ENCODE results near the gene MED29.

Gene MED29

GRCh38 chr19:39417463-39418181 lies 26.4 kb downstream of the MED29 start:
- H3K4me3 ChIP-seq: no peak overlapping the region
- H3K27ac ChIP-seq: no peak overlapping the region

DNA sequence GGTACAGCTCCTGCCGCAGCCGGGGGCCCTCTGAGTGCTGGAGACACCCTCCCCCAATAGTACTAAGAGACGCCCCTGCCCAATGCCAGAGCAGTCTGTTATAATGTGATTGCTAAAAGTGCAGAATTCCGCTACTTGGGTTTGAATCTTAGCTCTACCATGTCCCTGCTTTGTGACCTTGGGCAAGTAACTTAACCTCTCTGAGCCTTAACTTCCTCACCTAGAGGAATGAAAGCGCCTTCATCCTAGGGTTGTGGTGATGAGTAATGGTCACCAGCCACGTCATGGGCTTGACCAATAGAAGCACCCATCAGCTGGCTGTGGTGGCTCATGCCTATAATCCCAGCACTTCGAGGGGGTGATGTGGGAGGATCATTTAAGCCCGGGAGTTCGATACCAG lies 27.8 kb downstream of the MED29 start:
- no peak overlapping the region for H3K4me3 ChIP-seq
- no peak overlapping the region for H3K27ac ChIP-seq

- Histone ChIP-seq H3K4me3 (no peak overlapping the region), H3K27ac (no peak overlapping the region)
These were observed 29.6 kb downstream of the MED29 start for GRCh38 chr19:39420769-39421168.

DNA sequence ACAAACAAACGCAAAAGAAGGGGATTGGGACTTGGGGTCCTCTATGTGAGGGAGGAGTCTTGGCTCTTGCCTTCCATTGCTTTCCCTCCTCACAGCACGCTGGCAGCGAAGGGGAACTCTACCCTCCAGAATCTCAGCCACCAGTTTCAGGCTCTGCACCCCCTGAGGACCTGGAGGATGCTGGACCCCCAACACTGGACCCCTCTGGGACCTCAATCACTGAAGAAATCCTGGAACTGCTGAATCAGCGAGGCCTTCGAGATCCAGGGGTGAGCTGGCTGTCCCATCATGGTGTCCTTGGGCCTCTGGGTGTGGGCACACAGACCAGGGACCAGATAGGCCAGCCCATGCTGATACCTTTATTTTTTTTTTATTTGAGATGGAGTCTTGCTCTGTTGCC lies 30.8 kb downstream of the MED29 start:
- Histone ChIP-seq H3K27ac (no peak overlapping the region), H3K4me3 (no peak overlapping the region)

GRCh38 chr19:39423258-39424086 lies 32.3 kb downstream of the MED29 start:
- Histone ChIP-seq H3K4me3 (no peak overlapping the region), H3K27ac (no peak overlapping the region)

DNA sequence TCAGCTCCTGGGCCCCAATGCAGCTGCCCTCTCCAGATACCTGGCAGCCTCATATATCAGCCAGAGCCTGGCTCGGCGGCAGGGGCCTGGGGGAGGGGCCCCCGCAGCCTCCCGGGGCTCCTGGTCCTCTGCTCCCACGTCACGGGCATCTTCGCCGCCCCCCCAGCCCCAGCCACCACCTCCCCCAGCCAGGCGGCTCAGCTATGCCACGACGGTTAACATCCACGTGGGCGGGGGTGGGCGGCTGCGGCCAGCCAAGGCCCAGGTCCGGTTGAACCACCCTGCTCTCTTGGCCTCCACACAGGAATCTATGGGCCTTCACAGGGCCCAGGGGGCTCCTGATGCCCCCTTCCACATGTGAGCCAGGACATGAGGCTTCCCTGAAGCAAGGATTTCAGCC lies 33.8 kb downstream of the MED29 start:
- H3K27ac ChIP-seq: no peak overlapping the region

GRCh38 chr19:39425744-39426143 lies 34.6 kb downstream of the MED29 start:
- no peak overlapping the region for H3K27ac ChIP-seq
- H3K4me3 ChIP-seq: no peak overlapping the region

More for the DNA sequence above, 33.8 kb downstream of the MED29 start:
- no peak overlapping the region for H3K4me3 ChIP-seq

GRCh38 chr19:39426170-39426569 lies 35.0 kb downstream of the MED29 start:
- H3K27ac ChIP-seq: no peak overlapping the region

GRCh38 chr19:39427707-39428106 lies 36.5 kb downstream of the MED29 start:
- H3K27ac ChIP-seq: peak overlapping the region in 2 of 21 experiments; percentile 65 to 84

More at GRCh38 chr19:39426170-39426569, 35.0 kb downstream of the MED29 start:
- no peak overlapping the region for H3K4me3 ChIP-seq

GRCh38 chr19:39428283-39429112 lies 37.3 kb downstream of the MED29 start:
- Histone ChIP-seq H3K27ac (peak overlapping the region in 20 of 21 experiments; percentile 14 to 85 (median 66)), H3K4me3 (no peak overlapping the region)

More at GRCh38 chr19:39427707-39428106, 36.5 kb downstream of the MED29 start:
- H3K4me3 ChIP-seq: no peak overlapping the region

- Histone ChIP-seq H3K4me3 (no peak overlapping the region), H3K27ac (peak overlapping the region; percentile 43 to 98 (median 82))
These were observed 39.8 kb downstream of the MED29 start for GRCh38 chr19:39430675-39431593.

- Histone ChIP-seq H3K27ac (peak overlapping the region in 3 of 21 experiments; percentile 39 to 98 (median 85)), H3K4me3 (no peak overlapping the region)
These were observed 41.5 kb downstream of the MED29 start for GRCh38 chr19:39432677-39433025.

GRCh38 chr19:39433480-39434079 lies 42.4 kb downstream of the MED29 start:
- no peak overlapping the region for H3K4me3 ChIP-seq
- H3K27ac ChIP-seq: peak overlapping the region in 11 of 21 experiments; percentile 16 to 98 (median 90)

DNA sequence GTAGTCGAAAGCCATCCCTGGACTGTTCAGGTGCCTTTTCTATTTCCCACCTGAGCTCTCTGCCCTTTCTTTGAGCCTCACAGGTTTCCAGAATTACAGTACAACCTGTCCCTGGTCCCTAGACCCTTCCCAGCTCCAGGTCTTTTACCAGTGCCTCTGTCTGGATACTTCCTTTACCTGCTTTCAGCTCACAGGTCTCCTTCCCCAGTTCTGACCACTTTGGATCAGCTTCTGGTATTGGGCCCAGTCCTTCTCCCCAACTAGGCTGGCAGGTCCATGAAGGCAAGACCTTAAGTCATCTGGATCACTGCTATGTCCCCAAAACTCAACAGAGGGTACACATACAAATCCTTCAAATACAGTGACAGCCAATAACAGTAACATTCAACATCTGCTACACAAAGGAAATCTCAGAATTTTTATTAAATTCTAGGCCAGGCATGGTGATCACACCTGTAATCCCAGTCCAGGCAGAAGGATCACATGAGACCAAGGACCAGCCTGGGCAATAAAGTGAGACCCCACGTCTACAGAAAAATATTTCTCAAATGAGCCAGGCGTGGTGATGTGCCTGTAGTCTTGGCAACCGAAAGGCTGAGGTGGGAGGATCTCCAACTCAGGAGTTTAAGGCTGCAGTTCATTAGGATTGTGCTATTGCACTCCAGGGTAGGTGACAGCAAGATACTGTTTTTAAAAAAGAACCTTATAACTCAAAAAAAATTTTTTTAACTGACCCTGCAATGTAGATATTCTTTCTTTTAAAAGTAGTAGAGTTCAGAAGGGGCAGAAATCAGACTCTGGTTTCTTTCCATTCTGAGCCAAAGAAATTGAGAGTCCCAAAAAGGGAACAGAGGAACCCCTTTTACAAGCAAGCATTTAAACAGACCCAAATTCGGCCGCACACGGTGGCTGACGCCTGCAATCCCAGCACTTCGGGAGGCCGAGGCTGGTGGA lies 43.2 kb downstream of the MED29 start:
- H3K4me3 ChIP-seq: peak overlapping the region; percentile 61 to 99 (median 88)
- H3K27ac ChIP-seq: peak overlapping the region in 16 of 21 experiments; percentile 16 to 98 (median 93)

DNA sequence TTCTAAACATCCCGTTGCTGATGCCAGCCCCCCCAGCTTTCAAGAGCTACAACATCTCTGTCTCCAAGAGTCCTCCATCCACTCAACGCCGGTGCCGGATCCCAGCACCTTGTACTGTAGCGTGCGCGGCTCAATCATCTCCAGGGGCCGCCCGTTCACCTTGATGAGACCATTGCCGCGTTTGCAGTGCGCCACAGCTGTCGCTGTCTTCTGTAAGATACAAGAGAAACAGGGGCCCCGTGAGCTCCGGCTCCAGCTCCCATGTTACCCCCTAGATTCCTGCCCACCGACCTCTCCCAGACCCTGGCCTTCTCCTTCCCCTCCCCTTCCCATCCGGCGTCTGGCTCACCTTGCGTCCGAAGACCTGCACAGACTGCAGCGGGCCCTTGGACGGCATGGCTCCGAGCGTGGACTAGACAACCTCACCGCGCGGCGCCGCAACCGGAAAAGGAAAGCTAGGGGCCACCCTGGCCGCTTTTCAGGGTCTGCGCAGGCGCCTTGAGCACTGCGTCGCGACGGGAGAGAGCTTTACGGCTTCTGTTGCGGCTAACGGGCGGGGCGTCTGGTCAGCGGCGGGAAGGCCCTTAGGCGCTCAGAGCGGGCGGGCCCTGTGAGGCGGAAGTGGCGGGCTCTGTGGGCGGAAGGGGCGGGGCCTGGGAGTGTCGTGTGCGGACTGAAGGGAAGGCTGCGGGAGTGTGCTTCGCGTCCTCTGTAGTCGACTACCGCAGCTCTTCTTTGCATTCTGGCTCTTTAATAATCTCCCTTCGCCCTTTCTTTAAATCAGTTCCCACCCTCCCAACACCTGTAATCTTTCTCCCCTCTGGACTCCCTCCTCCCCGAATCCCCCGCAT lies 44.5 kb downstream of the MED29 start, which contains the start of gene RPS16:
RPS16 (minus strand) TSS at position 451 of the 851 bp plus-strand sequence; CDS start at position 397, 54 bp downstream.
- Histone ChIP-seq H3K27ac (peak within 1 kb of the TSS; percentile 82 to 98 (median 93)), H3K4me3 (peak within 1 kb of the TSS; percentile 61 to 99 (median 88))

GRCh38 chr19:39436350-39436716 lies 45.2 kb downstream of the MED29 start:
- Histone ChIP-seq H3K4me3 (peak overlapping the region; percentile 26 to 99 (median 88)), H3K27ac (peak overlapping the region in 20 of 21 experiments; percentile 77 to 98 (median 92))

All from skin epidermis (tissue), 12 donors.